Hepatocyte (in vitro differentiated cells): ENCODE data around the gene PCBP3.

Experiments
- CTCF ChIP-seq: fragments of 200-600 bp; sonication (generic); IDR thresholded peaks from 2 replicates; pipeline ENCODE4 v1.5.1; 2016; ENCODE audit warnings: antibody characterized with exemption, mild to moderate bottlenecking; ENCODE audit not compliant: poor library complexity
- EZH2 ChIP-seq: fragments of 200-600 bp; sonication (generic); IDR thresholded peaks from 2 replicates; pipeline ENCODE4 v1.6.1; 2016; ENCODE audit warnings: antibody characterized with exemption, mild to moderate bottlenecking, borderline replicate concordance
- EZH2phosphoT487 ChIP-seq: fragments of 200-600 bp; sonication (generic); IDR thresholded peaks from one replicate; pipeline ENCODE4 v1.6.1; 2018; ENCODE audit warnings: antibody characterized with exemption, mild to moderate bottlenecking, low read depth, moderate library complexity; ENCODE audit not compliant: unreplicated experiment, severe bottlenecking

GRCh38 chr21:45680215-45680614 lies 36.7 kb downstream of the PCBP3 start:
- no peak for TF ChIP-seq CTCF
- TF ChIP-seq EZH2 = no peak
- TF ChIP-seq EZH2phosphoT487 = no peak
